Measurements from ENCODE around the gene NAV2.

The NAV2 gene

GRCh38 chr11:19744130-19744529, 31.5 kb downstream of the NAV2 start:
- DNase-seq: no peak

GRCh38 chr11:19746086-19746485, 33.4 kb downstream of the NAV2 start:
- no peak for DNase-seq

DNA sequence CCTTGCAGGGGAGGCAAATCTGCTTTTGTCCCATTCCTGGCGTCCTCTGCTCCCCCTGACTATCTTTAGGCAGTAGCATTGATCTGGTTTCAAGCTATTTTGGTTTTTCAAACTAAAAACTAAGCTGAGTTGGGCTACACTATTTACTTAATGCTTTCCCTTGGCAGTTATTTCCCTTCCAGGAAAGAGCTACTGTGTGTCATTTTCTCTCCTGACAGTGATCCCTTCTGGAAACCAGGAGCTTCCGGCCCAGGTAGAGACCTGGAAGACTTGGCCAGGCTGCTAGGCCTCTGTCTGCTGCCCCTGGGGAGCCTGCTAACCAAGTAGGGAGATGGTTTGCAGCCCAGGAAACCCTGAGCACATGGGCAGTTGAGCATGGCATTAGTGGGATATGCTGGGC, 35.0 kb downstream of the NAV2 start:
- no peak for DNase-seq

DNA sequence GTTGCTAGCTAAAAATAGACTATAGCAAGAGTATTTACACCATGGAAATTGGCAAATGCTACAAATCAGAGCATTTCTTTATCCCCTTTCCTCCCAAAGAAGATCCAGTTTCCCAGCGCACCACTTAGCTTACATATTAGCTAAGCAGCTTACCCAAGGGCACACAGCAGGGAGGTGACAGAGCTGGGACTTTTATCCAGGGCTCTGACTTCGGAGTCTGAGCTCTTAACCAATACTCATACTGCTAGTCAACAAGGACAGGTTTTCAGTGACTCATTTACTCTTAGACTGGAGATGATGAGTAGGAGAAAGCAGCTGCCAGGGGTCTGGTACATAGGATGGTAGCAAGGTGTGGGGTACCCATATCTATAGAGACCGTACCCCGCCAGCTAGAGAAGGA, 38.4 kb downstream of the NAV2 start:
- DNase-seq: no peak

DNA sequence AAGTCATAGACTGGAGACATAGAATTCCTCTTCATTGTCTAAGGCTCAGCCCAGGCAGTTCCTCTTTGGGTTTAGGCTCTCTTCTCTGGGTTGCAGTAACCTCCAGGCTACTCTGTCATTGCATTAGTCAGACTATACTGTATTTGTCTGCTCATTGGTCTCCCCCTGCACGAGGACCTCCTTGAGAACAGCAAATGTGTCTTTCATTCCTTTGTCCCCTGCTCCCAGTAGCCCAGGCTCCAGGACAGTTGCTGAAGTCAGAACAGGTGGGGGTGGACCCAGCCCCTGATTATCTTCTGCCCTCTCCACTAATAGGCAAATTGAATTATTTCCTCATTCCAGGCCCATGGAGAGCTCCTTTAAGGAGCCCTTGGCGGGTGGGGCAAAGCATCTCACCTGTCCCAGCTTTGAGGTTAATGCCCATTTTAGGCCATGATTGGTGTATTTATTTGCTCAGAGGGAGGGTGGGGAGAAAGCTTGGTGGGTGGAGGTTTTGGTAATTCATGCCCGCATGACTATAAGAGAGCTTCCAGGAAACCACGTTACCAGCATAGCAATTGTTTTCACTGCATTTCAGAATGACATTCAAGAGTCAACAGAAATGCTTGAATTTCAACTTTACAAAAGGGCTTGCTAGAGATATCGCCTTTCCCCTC, 40.9 kb downstream of the NAV2 start:
- no peak for DNase-seq

GRCh38 chr11:19756675-19757475, 44.2 kb downstream of the NAV2 start:
- DNase-seq: no peak

- DNase-seq: no peak
These were observed 46.8 kb downstream of the NAV2 start for GRCh38 chr11:19759389-19759788.

DNA sequence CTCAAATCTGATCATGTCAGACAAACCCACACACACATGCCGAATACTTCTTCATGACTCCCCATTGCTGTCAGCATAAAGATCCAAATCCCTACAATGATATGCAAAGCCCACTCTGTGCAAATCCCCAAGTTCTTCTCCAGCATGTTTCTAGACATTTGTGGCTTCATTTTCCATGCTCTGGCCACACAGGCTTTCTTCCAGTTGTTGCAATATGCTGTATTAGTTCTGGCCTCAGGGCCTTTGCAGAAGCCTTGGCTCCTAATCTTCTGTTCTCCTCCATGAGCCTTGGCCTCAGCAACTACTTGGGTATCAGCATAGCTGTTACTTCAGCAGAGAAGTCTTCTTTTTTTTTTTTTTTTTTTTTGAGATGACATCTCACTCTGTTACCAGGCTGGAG, 49.6 kb downstream of the NAV2 start:
- DNase-seq: no peak

DNA sequence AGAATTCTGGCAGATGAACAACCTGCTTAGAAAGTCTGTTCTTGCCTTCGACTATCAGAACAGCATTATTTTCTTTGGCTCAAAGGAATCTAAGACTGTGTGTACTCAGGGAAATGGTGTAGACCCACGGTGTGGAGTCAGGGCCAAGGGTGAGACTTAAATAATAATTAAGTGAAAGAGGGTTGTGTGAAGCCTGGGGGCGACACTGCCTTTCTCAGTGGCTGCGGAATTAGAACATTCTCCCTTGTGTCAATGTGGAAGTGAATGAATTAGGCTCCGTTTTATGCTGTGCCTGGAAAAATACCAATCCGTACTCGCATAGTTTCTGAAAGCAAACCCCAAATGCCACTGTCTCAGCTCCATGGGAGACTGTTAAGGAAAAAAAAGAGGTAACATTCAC, 50.7 kb downstream of the NAV2 start:
- no peak for DNase-seq

- no peak for DNase-seq
These were observed 53.6 kb downstream of the NAV2 start for GRCh38 chr11:19766206-19766605.

GRCh38 chr11:19766810-19767209, 54.2 kb downstream of the NAV2 start:
- no peak for DNase-seq

DNA sequence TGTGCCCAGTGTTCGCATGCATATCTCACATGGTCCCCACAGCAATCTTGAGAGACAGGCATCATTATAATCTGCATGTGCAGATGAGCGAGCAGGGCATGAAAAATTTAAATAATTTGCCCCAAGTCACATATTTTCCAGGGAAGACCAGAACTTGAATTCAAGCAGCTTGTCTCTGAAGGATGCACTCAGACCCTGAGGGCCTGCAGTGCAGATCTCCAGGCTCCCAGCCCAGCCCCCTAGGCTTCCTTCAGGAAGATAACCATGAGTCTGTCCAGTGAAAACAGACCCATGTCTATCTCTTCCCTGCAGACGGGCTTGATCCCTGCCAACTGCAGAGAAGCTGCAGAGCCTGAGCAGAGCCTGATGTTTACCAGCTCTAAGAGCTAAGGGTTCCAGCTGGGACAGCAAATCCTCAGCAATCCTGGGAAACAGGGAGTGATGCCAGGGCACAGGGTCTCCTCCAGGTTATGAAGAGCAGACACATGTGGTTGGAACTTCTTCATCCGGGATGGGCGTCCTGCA, 55.1 kb downstream of the NAV2 start:
- no peak for DNase-seq

DNA sequence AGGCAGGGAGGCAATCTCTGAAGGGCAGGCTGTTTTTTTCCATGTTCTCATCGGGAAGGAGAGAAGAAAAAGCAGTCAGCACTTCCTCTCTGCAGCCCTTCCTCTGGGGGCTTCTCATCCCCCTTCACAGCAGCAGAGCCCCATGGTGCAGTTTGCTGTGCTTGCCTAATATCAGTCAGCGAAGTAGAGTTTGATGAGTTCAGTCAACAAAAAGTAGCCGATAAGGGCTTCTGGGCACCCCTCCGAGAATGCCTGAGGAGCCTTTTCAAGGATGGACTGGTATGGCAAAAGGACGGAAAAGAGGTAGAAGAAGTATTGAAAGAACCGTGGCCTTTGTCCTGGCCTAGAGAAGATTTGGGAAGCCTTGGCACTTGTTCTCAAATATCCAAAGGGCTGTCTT, 55.6 kb downstream of the NAV2 start:
- DNase-seq: no peak

DNA sequence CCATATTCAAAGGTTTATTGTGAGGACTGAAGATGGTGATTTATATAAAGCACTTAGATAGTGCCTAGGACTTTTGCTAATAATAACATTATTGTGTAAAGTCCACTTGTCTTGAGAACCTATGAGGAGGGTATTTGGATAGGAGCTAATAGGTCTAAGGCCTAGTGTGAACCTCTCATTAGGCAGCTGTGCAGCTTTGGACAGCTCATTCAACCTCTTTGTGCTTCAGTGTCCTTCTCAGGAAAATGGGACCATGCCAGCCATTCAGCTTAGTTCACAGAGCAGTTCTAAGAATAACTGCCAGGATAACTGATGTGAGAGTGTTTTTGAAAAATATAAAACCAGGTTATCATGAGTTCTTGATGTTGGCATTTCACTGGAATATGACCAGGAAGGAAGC, 56.2 kb downstream of the NAV2 start:
- DNase-seq: no peak

- DNase-seq: no peak
These were observed 57.2 kb downstream of the NAV2 start for GRCh38 chr11:19769820-19770219.

DNA sequence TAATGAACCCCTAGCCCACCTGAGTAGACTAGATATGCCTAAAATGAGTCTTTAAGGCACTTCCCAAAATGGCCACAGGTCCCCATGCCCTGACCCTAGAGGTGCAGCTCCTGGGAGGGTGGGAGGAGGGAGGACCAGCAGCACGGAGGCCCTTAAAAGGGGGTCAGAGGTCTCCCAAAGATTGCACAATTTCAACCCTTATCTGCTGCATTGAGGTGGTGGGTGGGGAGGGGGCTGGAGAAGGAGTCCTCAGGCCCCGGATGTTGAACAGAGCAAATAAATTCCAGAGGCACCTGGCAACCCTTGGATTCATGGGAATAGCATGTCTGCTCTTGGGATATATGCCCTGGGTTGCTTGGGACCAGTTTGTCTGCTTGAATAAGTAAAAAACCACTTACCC, 57.6 kb downstream of the NAV2 start:
- no peak for DNase-seq

DNA sequence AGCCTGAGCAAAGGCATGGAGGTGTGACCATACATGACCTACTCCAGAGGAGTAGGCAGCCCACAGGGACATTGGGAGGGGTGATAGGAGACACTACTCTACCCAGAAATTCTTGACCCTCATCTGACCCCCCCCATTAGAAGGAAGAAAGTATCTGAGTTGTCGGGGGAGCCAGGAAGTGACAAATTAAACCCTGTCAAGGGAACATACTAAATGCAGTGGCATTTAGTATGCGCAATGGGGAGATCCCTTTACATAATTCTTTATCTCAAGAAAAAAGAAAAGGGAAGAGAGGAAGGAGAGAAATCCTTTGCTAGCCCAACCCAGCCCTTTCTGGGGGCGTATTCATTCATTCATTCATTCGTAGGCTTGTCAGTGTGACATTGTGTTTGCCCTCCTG, 58.8 kb downstream of the NAV2 start:
- no peak for DNase-seq

DNA sequence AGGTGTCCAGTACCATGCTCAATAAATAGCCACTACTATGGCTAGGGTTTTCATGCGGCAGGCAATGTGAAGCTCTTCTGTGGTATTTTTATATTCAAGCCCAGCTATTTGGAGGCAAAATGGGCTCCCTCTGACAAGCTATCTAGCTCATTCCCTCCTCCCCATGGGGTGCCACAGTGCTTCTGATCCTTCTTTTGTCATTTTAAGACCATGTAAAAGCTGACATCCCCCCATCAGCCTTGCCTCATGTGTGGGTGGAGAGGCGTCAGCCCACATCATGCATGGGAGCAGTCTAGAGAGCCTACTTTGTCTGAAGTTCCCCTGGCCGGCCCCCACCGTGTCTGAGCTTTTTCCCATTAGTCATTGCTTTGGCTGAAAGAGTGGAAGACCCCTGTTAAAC, 59.8 kb downstream of the NAV2 start:
- DNase-seq: no peak

GRCh38 chr11:19774329-19774728, 61.7 kb downstream of the NAV2 start:
- DNase-seq: no peak

DNA sequence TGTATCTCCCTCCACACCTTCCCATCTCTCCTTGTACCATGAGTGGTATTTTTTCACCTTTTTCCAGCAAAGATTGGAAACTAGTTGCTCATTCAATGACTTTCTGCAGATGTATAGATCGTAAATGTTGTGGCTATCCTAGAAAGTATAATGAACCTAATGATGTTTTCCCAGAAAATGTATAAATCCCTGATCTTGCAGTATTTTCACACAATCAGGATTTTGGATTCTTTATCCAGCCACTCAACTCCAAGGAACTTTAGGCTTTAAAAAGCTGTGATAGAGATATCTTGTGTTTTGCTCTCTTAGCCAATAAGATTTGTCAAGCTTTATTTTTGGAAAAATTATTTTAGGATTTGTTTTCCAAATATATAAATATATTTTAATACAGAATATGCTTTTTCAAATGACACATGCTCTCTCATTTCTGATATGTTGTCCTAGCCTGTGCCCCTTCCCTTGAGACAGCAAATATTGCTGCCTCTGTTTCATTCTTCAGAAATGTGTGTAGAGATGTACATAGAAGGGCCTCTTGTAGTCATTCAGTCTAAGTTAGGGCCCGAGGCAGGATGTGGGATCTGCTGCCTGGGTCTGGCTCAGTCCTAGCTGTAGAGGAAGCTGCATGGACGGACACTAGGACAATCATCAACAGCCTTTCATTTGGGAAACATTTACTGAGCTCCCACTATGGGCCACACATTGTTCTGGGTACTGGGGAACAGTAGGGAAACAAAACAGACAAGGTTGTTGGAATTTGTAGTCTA, 62.4 kb downstream of the NAV2 start:
- no peak for DNase-seq

DNA sequence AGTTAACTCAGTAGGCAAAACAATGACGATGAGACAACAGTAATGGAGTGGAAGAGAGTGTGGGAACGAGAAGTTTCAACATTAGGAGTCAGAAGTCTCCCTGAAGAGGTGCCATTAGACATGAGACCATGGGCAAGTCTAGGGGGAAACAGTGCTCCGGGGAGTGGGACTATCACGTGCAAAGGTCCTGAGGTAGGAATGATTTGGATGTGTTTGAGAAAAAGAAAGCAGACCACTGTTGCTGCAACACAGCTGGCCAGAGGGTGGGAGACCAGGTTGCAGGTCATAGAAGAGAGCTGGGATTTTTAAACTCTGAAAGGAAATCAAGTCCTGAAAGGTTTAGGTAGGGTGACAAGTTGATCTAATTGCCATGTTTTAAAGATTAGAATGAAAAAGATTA, 63.0 kb downstream of the NAV2 start:
- DNase-seq: no peak

DNA sequence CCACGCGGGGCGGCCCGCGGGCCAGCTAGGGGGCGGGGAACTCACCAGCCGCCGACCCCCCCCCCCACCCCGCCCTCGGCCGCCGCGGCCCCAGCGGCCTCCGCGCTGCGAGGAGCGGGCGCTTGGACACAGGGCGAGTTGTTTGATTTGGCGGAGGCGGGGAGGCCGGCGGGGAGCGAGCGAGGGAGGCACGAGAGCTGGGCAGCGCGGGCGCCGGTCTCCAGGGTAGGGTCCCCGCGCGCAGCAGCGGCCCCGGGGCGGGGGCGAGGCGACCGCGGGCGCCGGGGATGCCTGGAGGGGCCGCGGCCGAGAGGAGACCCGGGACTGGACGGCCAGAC, 64.4 kb downstream of the NAV2 start:
- DNase-seq: peak; percentile 15 to 36

- no peak for DNase-seq
These were observed 64.9 kb downstream of the NAV2 start for GRCh38 chr11:19777377-19778102.

All from NCI-H1930 (cell line).